Measurements from ENCODE around the gene TMEM260. TPM values are rescaled to one million over a fixed set of nuclear protein-coding genes. Genes with fewer than 3 reads are reported as not detected.
"Not testable (repeated sequence)": the region's sequence is repeated elsewhere in the genome, so short reads cannot be mapped to it uniquely, and the experiment has no call there.

Gene TMEM260
- total RNA-seq, 1 donor from 2014 or later, result 13.4 TPM

- no peak for DNase-seq
These were observed 106.8 kb downstream of the TMEM260 start for GRCh38 chr14:56686416-56686815.

DNA sequence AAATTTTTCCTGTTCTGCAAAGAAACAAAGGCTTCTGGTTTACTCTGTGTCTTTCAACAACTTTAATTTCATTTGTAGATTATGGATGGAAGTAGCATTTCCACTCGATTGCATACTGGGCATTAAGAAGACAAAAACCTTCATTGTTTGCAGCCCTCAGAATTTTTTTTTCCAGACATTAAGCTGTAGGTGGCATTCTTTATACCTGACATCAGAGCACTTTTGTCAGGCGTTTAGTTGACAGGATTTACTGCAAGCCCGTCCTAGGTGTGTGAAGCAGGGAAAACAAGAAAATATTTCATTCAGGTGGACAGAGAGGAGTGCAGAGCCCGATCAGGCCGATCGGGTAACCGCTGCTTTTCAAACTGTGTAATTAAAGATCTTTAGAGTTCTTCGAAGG lies 107.5 kb downstream of the TMEM260 start:
- no peak for DNase-seq

DNA sequence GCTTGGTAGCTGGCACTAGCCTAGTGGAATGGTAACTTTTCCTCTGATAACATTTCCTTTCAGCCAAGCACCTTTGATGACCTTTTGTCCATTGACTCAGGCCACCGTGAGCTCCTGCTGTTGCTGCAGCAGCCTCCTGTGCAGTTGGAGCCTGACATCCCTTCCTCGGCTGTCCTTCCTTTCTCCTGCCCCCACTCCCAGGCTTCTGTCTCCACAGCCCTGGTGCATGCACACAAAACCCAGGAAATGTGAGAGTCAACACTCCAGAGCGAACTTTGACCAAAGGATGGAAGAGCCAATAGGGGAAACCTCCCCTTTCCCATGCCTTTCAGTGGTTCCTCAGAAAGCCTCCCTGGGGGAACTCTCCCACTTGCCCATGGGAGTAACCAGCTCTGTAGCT lies 115.0 kb downstream of the TMEM260 start:
- DNase-seq, result no peak

- not testable (repeated sequence) for DNase-seq
These were observed 115.6 kb downstream of the TMEM260 start for GRCh38 chr14:56695216-56695615.

Other genes starting within 250 kb of the TMEM260 start
- gene OTX2, start 230.7 kb downstream of the TMEM260 start, total RNA-seq, result not detected in 2 replicates

Data from dermis blood vessel endothelial cell (primary cell).